Left ventricle myocardium inferior (tissue), 1 donor: Measurements from ENCODE around the gene SHC4. TPM values are rescaled to one million over a fixed set of nuclear protein-coding genes. Genes with fewer than 3 reads are reported as not detected.

ENCODE experiments used
- DNase-seq: peaks from one replicate; pipeline ENCODE4 v3.0.0-alpha.2; 2020
- H3K27ac ChIP-seq: fragments of 200-600 bp; replicated peaks from 2 replicates; pipeline ENCODE4 v1.8.0; 2021
- H3K27me3 ChIP-seq: fragments of 200-600 bp; 2 replicates; pipeline ENCODE4 v1.8.0; 2021; ENCODE audit warnings: low read depth
- H3K36me3 ChIP-seq: fragments of 200-600 bp; 2 replicates; pipeline ENCODE4 v1.8.0; 2021
- H3K4me1 ChIP-seq: fragments of 200-600 bp; 2 replicates; pipeline ENCODE4 v1.8.0; 2021
- H3K4me3 ChIP-seq: fragments of 200-600 bp; 2 replicates; pipeline ENCODE4 v1.8.0; 2021; ENCODE audit warnings: mild to moderate bottlenecking, moderate library complexity
- H3K9me3 ChIP-seq: fragments of 200-600 bp; replicated peaks from 2 replicates; pipeline ENCODE4 v1.8.0; 2021
- CTCF ChIP-seq: fragments of 200-600 bp; IDR thresholded peaks from 2 replicates; pipeline ENCODE4 v1.8.0; 2021; ENCODE audit warnings: antibody characterized with exemption, mild to moderate bottlenecking, borderline replicate concordance
- intact Hi-C: fragments of 100-400 bp; cut with micrococcal nuclease; formaldehyde crosslinking; loops from one replicate; pipeline ENCODE4 v1.11.0; 2022
- total RNA-seq: library from RNA; stranded (reverse); fragmentation: NEBNext Ultra II Directional; extraction: Animal tissue kit (Norgen Biotek cat#: 25700); gene quantifications from one replicate; pipeline ENCODE4 v1.2.1, GENCODE V29; 2021
- donor health status: DM: no; HTN: yes; CAD: no; lungs with severe emphysema.

The SHC4 gene
- total RNA-seq, 1 donor from 2014 or later: 3.3 TPM

- DNase-seq: no peak
- Histone ChIP-seq H3K36me3 (peaks cover 5% of the 10 kb centered on the region), H3K27ac (no peak overlapping the region), H3K27me3 (no peaks in the 10 kb centered on the region), H3K4me3 (no peak overlapping the region), H3K4me1 (peaks cover 11% of the 10 kb centered on the region), H3K9me3 (no peaks in the 10 kb centered on the region)
- no peak for TF ChIP-seq CTCF
- intact Hi-C loops: no loop called here
Observed at GRCh38 chr15:48984811-48985352, 21.2 kb upstream of the SHC4 start.

- Histone ChIP-seq H3K27ac (no peak overlapping the region), H3K27me3 (no peaks in the 10 kb centered on the region), H3K9me3 (no peaks in the 10 kb centered on the region), H3K4me1 (peaks cover 11% of the 10 kb centered on the region), H3K36me3 (no peaks in the 10 kb centered on the region), H3K4me3 (no peak overlapping the region)
- no peak for DNase-seq
- TF ChIP-seq CTCF: no peak
- intact Hi-C loops: no loop called here
Observed at GRCh38 chr15:48984021-48984710, 20.4 kb upstream of the SHC4 start.

- H3K27me3 ChIP-seq: no peaks in the 10 kb centered on the region
- H3K27ac ChIP-seq: no peak overlapping the region
- intact Hi-C loops: no loop called here
Observed at GRCh38 chr15:48983300-48983699, 19.6 kb upstream of the SHC4 start.

GRCh38 chr15:48981941-48982340 is 18.2 kb upstream of the SHC4 start:
- intact Hi-C loops: no loop called here
- Histone ChIP-seq H3K4me3 (no peak overlapping the region), H3K27ac (no peak overlapping the region), H3K27me3 (no peaks in the 10 kb centered on the region), H3K9me3 (no peaks in the 10 kb centered on the region), H3K4me1 (peaks cover 11% of the 10 kb centered on the region), H3K36me3 (no peaks in the 10 kb centered on the region)
- no peak for DNase-seq
- TF ChIP-seq CTCF: no peak

More at GRCh38 chr15:48983300-48983699, 19.6 kb upstream of the SHC4 start:
- Histone ChIP-seq H3K9me3 (no peaks in the 10 kb centered on the region), H3K4me1 (peaks cover 11% of the 10 kb centered on the region), H3K4me3 (no peak overlapping the region), H3K36me3 (no peaks in the 10 kb centered on the region)
- no peak for DNase-seq
- TF ChIP-seq CTCF: no peak

GRCh38 chr15:48978638-48979037 is 14.9 kb upstream of the SHC4 start:
- Histone ChIP-seq H3K27me3 (no peaks in the 10 kb centered on the region), H3K4me3 (no peak overlapping the region), H3K36me3 (no peaks in the 10 kb centered on the region), H3K4me1 (peaks cover 13% of the 10 kb centered on the region), H3K27ac (no peak overlapping the region), H3K9me3 (no peaks in the 10 kb centered on the region)
- no peak for DNase-seq
- intact Hi-C loops: no loop called here
- no peak for TF ChIP-seq CTCF
